GM03348 (cell line): Measurements from ENCODE around the gene DPAGT1.
"Not testable (repeated sequence)": the region's sequence is repeated elsewhere in the genome, so short reads cannot be mapped to it uniquely, and the experiment has no call there.

Experiments used
- DNase-seq: peaks from one replicate; pipeline ENCODE4 v3.0.0; 2012; ENCODE audit warnings: low spot score

Gene DPAGT1

GRCh38 chr11:119115484-119116234, 14.0 kb upstream of the DPAGT1 start:
- no peak for DNase-seq

GRCh38 chr11:119114351-119114750, 12.7 kb upstream of the DPAGT1 start:
- DNase-seq: no peak

- DNase-seq: no peak
These were observed 12.1 kb upstream of the DPAGT1 start for GRCh38 chr11:119113716-119114115.

DNA sequence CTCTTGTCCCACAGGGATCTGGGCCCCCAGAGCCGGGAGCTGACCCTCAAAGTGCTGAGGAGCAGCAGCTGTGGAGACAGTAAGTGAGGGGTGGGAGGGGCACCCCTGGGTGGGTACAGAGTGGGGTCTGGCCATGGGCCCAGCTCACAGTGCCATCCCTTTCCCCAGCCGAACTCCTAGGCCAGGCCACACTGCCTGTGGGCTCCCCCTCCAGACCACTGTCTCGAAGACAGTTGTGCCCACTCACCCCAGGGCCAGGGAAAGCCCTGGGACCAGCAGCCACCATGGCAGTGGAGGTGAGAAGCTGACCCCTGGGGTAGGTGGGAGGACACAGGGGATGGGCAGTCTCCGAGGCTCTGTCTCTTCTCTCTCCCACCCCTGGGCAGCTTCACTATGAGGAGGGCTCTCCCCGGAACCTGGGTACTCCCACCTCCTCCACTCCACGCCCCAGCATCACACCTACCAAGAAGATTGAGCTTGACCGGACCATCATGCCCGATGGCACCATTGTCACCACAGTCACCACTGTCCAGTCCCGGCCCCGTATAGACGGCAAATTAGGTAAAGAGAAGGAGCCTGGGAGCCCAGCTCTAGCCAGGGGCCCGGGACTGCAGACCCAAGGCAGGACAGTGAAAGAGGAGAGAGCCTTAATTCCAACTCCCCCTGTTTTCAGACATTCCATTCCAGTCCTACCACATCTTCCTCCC, 10.8 kb upstream of the DPAGT1 start:
- DNase-seq: no peak

DNA sequence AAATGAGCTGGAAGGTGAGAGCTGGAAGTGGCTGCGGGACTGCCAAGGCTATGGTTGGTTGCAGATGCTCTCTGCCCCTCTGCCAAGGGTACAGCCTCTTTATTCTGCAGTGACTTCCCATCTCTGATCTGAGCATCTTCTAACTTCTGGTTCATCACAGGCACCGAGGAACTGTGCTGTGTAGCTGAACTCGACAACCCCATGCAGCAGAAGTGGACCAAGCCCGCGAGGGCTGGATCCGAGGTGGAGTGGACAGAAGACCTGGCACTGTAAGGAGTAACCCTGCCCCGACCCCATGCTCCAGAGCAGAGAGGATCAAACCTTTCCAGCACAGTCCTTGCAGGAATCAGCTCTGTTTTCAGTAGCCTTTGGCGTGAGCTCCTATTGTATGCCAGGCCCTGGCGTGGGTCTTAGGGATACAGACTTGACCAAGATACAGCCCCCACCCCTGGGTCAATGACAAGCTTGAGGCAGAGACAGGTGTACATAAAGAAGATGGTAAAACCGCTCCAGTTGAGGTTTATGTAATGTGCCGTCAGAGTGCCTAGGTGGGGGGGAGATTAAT, 9.8 kb upstream of the DPAGT1 start:
- no peak for DNase-seq

DNA sequence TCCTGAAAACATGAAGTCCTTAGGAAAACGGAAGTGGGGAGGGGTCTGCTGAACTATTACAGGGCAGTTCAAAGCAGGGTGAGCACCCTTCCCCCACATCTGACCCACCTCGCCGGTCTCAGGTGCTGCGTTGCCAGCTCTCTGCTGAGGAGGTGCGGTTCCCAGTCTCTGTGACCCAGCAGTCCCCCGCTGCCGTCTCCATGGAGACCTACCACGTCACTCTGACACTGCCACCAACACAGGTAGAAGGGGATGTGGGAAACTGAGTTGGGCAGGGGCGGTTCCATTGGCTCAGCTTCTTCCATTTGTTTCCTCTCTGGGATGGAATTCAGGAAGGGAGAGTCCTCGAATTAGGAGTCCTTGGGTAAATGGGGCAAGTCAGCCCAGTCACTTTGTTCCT, 8.8 kb upstream of the DPAGT1 start:
- no peak for DNase-seq

GRCh38 chr11:119109843-119110242, 8.2 kb upstream of the DPAGT1 start:
- no peak for DNase-seq

GRCh38 chr11:119108857-119109221, 7.2 kb upstream of the DPAGT1 start:
- no peak for DNase-seq

- DNase-seq: peak; percentile 17
These were observed 6.6 kb upstream of the DPAGT1 start for GRCh38 chr11:119108146-119108856.

GRCh38 chr11:119107538-119108145, 6.0 kb upstream of the DPAGT1 start:
- peak; percentile 49 for DNase-seq

GRCh38 chr11:119106564-119107537, 5.2 kb upstream of the DPAGT1 start, which contains the start of gene C2CD2L:
Gene C2CD2L (plus strand): TSS chr11:119107344. CDS start chr11:119107742, 398 bp downstream.
- peak; percentile 97 for DNase-seq

GRCh38 chr11:119103793-119104192, 2.1 kb upstream of the DPAGT1 start:
- no peak for DNase-seq

- not testable (repeated sequence) for DNase-seq
These were observed 1.6 kb upstream of the DPAGT1 start for GRCh38 chr11:119103161-119103664.

DNA sequence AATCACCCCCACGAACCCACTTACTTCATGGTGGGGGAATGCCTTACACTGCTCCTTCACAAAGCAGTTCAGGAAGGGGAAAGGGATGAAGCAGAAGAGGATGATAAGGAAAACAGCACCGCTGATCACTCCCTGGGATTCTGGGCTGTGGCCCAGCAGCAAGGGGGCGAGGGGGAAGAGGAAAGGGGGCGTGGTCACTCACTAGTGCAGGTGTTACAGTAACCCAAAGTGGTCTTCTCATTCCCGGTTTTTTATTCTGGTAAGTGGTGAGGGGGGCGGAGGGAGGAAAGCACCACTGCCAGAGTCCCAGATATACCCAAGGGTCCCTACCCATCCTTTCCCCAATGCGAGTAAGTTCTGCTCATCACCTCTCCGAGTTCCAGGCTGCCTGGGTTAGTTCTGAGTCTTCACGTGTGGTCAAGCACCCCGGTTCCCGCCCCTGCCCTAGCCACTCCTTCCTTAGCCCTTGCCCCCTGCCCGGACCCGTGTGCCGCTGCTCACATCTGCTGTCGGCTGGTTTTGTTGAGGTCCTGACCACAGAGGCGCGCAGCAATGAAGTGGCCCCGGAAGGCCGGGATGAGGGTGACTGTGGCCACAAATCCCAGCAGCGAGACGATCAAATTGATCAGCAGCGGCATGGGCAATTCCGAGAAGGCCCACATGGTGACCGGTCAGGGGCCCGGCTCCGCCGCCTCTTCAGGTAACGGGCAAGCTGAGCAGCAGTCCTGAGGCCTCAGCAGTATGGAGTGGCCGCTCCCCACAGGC, 477 bp downstream of the DPAGT1 start:
- no peak for DNase-seq

GRCh38 chr11:119100246-119100970, 1.2 kb downstream of the DPAGT1 start:
- peak; percentile 52 for DNase-seq

DNA sequence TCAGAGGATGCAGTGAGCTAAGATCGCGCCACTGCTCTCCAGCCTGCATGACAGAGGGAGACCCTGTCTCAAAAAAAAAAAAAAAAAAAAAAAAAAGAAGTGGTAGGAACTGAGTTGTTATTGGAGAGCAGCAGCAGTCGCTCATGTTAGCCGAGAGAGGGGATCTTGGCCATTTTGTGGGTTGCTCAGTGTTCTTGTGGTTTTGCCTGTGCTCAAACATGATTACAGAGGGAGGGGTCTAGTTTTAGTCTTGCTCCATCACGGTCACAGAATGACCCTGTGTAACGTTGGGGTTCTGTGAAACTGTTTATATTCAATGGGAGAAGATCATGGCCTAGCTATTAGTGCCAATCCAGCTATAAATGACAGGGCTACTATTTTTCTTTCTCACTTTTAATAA, 1.9 kb downstream of the DPAGT1 start:
- no peak for DNase-seq

DNA sequence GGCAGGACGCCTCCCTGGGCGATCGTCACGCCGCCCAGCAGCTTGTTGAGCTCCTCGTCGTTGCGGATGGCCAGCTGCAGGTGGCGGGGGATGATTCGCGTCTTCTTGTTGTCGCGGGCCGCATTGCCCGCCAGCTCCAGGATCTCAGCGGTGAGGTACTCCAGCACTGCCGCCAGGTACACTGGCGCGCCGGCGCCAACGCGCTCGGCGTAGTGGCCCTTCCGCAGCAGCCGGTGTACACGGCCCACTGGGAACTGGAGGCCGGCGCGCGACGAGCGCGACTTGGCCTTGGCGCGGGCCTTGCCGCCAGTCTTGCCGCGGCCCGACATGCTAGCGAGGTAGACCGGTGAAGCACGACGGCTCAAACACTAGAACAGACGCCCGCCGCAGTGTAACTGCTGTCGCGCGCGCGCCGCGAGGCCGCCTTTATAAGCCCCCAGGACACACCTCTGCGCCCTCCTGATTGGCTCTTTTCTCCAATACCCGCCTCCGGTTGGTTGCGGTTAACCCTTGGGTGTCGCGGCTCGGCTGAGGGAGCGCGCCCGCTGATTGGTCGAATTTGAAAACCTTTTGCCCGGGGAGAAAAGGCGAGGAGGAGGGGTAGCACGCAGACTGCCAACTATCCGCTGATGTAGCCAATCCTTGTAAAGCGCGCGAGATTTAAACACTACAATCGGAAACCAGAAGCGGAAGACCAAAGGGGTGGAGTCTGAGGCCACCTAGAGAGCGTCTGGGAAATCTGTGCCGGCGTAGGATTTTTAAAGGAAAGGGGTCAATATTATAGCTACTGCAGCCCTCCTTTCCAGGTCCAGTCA, 6.4 kb downstream of the DPAGT1 start:
- DNase-seq: peak; percentile 99

- DNase-seq: peak; percentile 82
These were observed 6.9 kb downstream of the DPAGT1 start for GRCh38 chr11:119094816-119095065.
